NCI-H69 (cell line): ENCODE measurements around the gene CLK4.
A peak's percentile ranks its signal among the peaks of the same experiment; 100 is the strongest.

Experiments
- DNase-seq: peaks from one replicate; lab custom pipeline; 2025; lab: John Stamatoyannopoulos, UW

CLK4 gene

GRCh38 chr5:178626484-178627258 is at the start of gene CLK4:
CLK4 (minus strand) TSS chr5:178627050; CDS start chr5:178623416, 3,634 bp downstream.
- peak; percentile 97 for DNase-seq

- no peak for DNase-seq
Measured at GRCh38 chr5:178675922-178676321, 49.1 kb upstream of the CLK4 start.

DNA sequence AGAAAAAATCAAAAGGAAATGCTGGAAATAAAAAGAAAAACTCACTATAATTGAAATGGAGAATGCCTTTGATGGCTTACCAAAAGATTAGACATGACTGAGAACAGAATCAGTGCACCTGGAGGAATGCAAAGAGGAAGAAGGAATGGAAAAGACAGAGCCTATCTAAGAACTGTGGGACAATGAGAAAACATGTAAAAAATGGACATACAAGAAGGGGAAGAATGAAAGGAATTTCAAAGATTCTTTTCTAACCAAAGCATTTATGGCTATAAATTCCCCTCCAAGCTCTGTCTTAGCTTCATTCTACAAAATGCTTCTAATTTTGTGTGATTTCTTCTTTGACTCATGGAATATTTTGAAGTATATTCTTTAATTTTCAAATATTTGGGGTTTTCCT is 47.5 kb upstream of the CLK4 start:
- no peak for DNase-seq

DNA sequence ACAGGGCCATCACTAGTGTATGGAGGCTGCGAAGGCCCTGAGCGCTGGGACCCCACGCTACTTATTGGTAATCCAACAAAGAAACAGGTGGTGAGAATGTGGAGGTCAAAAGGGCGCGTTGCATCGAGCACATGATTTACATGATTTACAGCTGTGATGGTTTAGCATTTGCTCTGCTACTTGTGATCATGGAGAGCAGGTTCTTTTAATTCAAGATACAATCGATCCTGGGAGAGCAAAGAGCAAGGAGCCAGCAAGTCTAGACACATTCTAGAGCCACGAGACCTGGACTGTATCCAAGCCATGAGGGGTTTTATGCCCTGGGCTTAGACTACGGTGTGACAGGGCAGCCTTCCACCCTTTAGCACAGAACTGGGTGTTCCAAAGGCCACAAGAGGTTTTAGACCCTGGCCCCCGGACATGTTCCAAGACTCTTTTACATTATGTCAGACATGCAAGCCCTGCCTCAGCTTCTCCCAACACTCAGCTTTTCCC is 47.0 kb upstream of the CLK4 start:
- peak; percentile 48 for DNase-seq

- DNase-seq = no peak
Measured at GRCh38 chr5:178672630-178673029, 45.8 kb upstream of the CLK4 start.

DNA sequence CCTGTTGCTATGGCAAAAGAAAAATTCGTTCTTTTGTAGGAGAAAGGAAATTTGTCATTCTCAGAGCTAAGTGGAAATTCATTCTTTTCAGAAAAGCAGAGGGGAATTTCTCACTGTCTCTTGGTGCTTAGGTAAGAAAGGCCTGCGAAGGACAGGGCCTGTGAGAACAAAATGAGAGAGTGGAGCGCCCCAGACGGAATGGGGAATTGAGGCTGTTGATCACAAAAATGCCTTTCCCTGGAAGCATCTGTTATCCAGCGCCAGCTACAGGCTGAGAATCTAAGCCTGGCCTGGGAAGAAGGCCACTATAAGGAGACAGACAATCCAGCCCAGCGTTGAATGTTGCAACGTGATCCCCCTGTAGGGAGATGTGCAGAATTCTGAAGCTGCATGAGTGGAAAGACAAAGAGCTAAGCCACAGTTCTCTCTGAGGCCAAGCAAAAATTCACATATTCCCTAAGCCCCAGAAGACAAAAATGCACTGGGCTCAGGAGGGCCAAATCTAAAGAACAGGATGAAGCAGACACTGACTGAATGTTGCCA is 44.8 kb upstream of the CLK4 start:
- DNase-seq = no peak

- no peak for DNase-seq
Measured at GRCh38 chr5:178670351-178670885, 43.6 kb upstream of the CLK4 start.

DNA sequence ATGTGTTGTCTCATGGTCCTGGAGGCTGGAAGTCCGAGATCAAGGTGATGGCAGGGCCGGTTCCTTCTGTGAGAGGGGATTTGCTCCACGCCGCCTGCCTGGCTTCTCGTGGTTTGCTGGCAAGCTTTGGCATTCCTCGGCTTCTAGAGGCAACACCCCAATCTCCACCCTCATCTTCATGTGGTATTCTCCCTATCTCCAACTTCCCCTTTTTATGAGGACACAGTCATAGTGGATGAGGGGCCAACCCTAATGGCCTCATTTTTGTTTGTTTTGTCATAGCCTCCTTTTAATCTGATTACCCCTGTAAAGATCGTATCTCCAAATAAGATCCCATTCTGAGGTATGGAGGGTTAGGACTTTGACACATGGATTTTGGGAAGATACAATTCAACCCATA is 41.7 kb upstream of the CLK4 start:
- no peak for DNase-seq

DNA sequence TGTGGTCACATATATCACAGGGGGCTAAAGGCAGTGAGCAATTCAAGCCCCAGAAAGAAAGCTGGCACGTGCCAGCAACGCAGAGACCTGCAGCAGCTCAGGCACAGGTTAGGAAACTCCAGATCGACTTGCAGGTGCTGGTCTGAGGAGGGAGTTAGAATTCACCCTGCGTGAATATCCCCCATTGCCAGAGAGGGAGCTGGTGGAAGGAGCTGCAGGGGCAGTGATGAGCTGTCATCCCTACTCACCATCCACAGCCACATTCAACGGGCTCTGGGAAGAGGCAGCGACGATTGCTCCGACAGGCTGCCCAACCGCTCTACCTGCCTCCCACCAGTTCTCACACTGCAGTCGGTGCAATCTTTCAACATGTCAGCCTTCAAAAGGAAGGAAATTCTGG is 40.8 kb upstream of the CLK4 start:
- no peak for DNase-seq

GRCh38 chr5:178667101-178667500 is 40.3 kb upstream of the CLK4 start:
- DNase-seq = no peak

DNA sequence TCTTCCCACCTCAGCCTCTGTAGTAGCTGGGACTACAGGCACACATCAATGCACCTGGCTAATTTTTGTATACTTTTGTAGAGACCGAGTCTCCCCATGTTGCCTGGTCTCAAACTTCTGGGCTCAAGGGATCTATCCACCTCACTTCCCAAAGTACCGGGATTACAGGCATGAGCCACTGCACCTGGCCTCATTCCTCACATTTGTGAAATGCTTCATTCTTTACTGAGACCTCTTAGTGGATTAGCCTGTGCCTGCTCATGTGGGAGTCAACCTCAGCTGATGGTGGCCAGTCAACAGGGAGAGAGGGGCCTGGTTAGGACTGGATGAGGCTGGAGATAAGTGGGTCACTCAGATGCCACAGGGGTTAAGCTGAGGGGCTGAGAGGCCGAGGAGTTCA is 37.3 kb upstream of the CLK4 start:
- no peak for DNase-seq

DNA sequence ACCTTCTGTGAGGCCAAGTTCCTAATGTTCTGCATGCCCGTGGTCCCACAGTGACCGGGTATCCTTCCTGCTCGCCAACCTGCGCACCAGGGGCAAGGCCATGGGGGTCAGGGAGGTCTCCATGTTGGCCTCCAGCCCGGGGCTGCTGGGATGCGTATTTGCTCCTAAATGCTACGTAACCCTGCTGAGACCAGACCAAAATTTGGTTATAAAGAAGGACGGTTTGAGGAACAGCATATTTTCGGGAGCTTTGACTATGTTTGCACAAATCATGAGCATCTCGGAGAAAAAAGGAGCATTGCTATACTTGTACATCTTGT is 35.7 kb upstream of the CLK4 start:
- DNase-seq = no peak

DNA sequence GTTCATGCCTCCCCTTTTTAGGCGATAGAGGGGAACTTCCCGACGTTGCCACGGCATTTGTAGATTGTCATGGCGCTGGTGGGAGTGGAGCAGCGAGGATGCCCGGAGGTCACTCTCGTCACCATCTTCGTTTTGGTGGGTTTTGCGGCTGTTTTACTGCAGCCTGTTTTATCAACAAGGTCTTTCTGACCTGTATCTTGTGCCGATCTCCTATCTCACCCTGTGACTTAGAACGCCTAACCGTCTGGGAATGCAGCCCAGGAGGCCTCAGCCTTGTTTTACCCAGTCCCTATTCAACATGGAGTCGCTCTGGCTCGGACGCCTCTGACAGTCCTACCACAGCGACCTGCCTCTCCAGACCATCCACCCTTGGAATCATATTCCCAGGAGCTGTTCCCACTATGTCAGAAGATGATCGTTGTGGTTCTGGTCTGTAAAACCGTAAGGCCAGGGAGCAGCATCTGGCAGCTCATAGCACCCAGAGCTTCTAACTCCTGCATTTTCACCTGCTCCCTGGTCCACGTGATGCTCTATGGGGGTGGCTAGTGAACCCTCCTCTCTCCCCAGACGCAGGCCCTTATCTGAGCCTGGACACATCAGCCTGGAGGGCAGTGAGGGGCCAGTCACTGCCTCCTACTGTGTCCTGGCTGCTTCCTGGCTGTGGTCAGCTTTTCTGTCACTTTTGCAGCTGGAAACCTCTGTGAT is 35.1 kb upstream of the CLK4 start:
- DNase-seq = no peak

DNA sequence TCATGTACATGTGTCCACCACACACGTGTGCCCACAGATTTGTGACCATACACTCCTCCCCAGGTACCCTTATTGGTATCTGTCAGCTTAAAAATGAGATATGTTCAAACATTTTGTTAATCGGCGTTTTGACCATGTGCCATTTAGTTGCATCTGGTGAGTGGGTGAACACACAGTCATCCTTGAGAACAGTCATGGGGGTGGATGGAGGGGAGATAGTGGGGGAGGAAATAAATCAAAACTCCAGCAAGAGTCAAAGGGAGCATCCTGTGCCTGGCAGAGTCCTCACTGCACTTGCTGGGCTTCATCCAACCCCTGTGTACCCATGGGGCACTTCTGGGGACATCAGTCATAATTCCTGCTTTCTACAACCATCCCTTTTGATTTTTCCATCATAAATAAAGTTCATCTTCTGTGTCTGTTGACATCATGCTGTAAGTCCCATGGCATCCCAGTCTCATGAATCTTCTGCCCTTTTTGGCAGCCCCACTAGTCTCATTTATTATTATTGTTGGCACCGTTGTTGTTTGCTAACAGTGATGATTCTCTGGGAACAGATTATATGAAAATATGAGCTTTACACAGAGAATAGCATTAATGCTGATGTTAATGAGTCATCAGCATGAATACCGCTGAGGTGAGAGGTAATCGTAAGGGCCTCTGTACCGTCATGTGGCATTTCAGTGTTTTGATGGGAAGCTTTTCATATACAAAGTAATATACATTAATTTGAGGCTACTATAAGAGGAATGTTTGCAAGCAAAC is 24.4 kb upstream of the CLK4 start:
- DNase-seq = no peak

DNA sequence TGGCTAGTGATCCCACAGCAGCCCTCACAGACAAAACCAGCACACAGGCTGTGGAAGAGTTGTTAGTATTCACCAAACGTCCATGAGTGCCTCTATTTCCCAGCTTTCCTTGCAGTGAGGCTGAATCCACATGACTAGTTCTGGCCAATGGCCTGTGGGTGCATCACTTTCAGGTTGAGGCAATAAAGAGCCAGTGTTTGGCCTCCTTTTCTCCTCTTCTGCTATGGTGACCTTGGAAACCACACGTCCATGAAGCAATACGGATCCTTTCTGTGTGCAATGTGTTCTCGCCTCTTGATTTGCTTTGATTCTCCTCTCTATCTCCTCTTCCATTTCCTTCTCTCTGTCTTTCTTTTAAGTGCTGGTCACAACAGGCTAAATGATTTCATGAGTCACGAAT is 23.4 kb upstream of the CLK4 start:
- DNase-seq = no peak

- no peak for DNase-seq
Measured at GRCh38 chr5:178649580-178649979, 22.7 kb upstream of the CLK4 start.

- DNase-seq = no peak
Measured at GRCh38 chr5:178644826-178645545, 18.1 kb upstream of the CLK4 start.

DNA sequence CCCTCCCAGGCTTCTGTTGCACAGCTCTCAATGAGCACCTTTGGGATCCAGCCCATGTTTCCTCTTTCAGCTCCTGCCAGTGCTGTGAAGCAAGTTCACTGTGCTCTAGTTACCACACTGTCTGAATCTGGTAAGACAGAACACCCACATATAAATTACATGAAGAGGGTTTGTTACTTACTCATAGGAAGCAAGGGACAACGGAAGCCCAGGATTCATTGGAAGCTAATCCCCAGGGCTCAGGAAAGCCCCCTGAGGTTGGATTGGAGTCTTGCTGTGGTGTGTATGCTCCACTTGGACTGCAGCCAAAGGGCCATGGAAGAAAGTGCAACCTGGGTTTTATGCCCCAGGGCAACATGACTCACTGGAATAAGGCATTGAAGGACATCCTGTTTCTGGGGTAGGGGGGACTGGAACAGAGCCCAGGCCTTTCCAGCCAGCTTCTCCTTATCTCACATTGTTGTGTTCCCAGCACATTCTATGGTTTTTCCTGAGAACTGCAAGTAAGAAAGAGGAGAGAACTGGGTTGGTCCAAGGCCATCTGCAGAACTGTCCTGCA is 15.6 kb upstream of the CLK4 start:
- DNase-seq = peak; percentile 89

DNA sequence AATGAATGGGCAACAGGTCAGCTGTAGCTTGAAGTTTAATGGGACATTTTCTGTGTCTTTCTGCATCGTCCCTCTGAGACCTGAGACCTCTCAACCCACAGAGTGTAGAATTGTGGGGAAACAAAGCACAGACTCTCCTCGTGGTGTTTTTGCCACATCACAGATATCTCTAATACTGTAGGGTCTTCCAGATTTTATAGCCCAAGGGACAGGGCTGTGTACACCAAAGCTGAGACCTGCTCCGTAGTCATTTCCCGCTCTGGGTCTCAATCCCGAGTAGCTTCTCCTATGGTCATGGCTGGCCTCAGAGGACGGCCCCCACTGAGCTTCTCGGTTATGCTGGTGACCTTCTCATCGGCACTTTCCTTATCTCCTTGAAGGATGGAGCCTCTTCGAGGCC is 14.9 kb upstream of the CLK4 start:
- DNase-seq = no peak

- no peak for DNase-seq
Measured at GRCh38 chr5:178640331-178641045, 13.6 kb upstream of the CLK4 start.
